ENCODE data around the gene DFFB.

DNA sequence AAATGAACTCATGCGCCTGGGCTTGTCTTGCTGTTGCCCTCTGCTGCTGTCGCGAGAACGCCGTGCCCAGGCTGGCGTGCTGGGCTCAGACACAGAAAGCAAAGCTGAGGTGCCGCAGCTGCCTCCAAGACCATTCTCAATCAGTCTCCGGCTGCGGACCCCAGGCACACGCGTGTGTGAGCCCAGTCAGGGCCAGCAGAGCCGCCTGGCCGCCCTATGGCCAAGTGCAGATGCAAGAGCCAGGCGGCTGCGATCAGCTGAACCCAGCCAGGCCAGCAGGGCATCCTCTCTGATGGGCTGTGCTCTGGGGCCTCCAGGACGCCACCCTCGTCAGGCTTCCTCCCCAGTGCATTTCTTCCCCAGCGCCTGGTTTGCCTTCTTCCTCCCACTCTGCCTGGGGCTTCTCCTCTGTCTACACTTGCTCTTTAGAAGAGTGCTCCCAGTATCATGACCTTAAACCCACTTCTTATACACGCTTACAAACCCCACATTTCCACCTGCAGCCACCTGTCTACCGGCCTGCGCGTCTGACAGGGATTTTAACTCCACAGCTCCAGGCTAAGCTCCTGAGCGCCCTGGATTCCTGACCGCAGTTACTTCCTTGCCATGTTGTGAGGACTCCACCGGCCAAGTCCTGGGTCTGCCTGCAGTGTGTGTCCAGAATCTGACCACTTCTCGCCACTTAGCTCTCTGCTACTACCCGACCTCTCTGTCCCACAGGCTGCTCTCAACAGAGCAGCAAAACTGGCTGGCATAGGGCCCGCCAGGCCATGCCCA is 39.3 kb upstream of the DFFB start:
- TF ChIP-seq, protein P1, sequence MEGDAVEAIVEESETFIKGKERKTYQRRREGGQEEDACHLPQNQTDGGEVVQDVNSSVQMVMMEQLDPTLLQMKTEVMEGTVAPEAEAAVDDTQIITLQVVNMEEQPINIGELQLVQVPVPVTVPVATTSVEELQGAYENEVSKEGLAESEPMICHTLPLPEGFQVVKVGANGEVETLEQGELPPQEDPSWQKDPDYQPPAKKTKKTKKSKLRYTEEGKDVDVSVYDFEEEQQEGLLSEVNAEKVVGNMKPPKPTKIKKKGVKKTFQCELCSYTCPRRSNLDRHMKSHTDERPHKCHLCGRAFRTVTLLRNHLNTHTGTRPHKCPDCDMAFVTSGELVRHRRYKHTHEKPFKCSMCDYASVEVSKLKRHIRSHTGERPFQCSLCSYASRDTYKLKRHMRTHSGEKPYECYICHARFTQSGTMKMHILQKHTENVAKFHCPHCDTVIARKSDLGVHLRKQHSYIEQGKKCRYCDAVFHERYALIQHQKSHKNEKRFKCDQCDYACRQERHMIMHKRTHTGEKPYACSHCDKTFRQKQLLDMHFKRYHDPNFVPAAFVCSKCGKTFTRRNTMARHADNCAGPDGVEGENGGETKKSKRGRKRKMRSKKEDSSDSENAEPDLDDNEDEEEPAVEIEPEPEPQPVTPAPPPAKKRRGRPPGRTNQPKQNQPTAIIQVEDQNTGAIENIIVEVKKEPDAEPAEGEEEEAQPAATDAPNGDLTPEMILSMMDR (IDR thresholded peaks at IDR 0.05) = no peak
- TF ChIP-seq POLR2A (IDR thresholded peaks at IDR 0.05) (no peak), POLR2AphosphoS5 (IDR thresholded peaks at IDR 0.05) (no peak)
